Activated CD8-positive, alpha-beta T cell treated with anti-CD3 and anti-CD28 coated beads for 36 hours (primary cell): ENCODE data around the gene AVEN. TPM values are rescaled to one million over a fixed set of nuclear protein-coding genes. Genes with fewer than 3 reads are reported as not detected.

Experiments
- ATAC-seq: fragments of 200-7000 bp; cut with Tn5 transposase; one replicate; pipeline ENCODE4 v1.10.0; 2021; ENCODE audit warnings: mild to moderate bottlenecking, moderate library complexity
- CTCF ChIA-PET: fragments of 350-600 bp; sonication (Branson Sonifier 250); formaldehyde crosslinking; loops from one replicate; lab custom pipeline; 2021; ENCODE audit warnings: antibody characterized with exemption; lab: Charles Lee
- POLR2A ChIA-PET: fragments of 350-600 bp; sonication (Branson Sonifier 250); formaldehyde crosslinking; loops from one replicate; lab custom pipeline; 2021; ENCODE audit warnings: antibody characterized with exemption; lab: Charles Lee
- DNase-seq: peaks from one replicate; pipeline ENCODE4 v3.0.0-alpha.2; 2020
- H3K27ac Mint-ChIP-seq: one replicate; pipeline ENCODE4 v1.8.0; 2021; ENCODE audit warnings: mild to moderate bottlenecking, mixed read lengths
- H3K27me3 Mint-ChIP-seq: one replicate; pipeline ENCODE4 v1.8.0; 2021; ENCODE audit warnings: mixed read lengths
- H3K36me3 Mint-ChIP-seq: one replicate; pipeline ENCODE4 v1.8.0; 2021; ENCODE audit warnings: low read depth, mixed read lengths
- H3K4me1 Mint-ChIP-seq: one replicate; pipeline ENCODE4 v1.8.0; 2021; ENCODE audit warnings: low read depth, mixed read lengths
- H3K4me3 Mint-ChIP-seq: one replicate; pipeline ENCODE4 v1.8.0; 2021; ENCODE audit warnings: mild to moderate bottlenecking, moderate library complexity, mixed read lengths
- H3K9me3 Mint-ChIP-seq: one replicate; pipeline ENCODE4 v1.8.0; 2021; ENCODE audit warnings: mixed read lengths
- CTCF ChIP-seq: fragments of 200-600 bp; IDR thresholded peaks from one replicate; pipeline ENCODE4 v1.8.0; 2022; ENCODE audit warnings: antibody characterized with exemption, mild to moderate bottlenecking
- intact Hi-C: fragments of 100-400 bp; cut with micrococcal nuclease; formaldehyde crosslinking; loops from one replicate; pipeline ENCODE4 v1.10.0; 2022
- total RNA-seq, 2 experiments: library from RNA; stranded (reverse); gene quantifications; one replicate each; pipeline ENCODE4 v1.2.3, GENCODE V29; 2021

AVEN gene
- total RNA-seq, 2 experiments from 2014 or later, result 8.8 to 13.0 TPM

DNA sequence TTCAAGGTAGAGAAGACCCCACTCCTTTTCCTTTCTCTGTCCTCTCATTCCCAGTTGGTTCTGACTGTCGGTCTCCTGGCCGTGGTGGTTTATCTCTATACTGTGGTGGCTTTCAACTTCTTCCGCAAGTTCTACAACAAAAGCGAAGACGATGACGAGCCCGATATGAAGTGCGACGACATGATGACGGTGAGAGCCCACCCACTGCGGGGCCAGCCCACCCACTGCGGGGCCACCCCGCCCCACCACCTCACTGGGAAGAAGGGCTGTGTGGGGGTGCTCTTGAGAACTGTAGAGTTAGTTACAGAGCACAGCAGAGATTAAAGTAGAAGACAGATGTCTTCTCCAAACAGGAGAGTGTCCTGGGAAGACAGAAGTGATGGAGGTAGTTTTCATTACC is 181.3 kb downstream of the AVEN start:
- intact Hi-C loops, result no loop called here
- DNase-seq, result no peak
- H3K36me3 Mint-ChIP-seq, result peaks cover 3% of the 10 kb centered on the region
- no peak overlapping the region for H3K27ac Mint-ChIP-seq
- no peaks in the 10 kb centered on the region for H3K27me3 Mint-ChIP-seq
- no peaks in the 10 kb centered on the region for H3K9me3 Mint-ChIP-seq
- POLR2A ChIA-PET, result no interaction called here
- TF ChIP-seq CTCF, result no peak
- CTCF ChIA-PET, result no interaction called here
- no peaks in the 10 kb centered on the region for H3K4me1 Mint-ChIP-seq
- H3K4me3 Mint-ChIP-seq, result no peak overlapping the region
- ATAC-seq, result no peak

GRCh38 chr15:33852570-33852969 is 186.4 kb downstream of the AVEN start:
- POLR2A ChIA-PET, result no interaction called here
- Mint-ChIP-seq H3K4me1 (no peaks in the 10 kb centered on the region), H3K36me3 (no peaks in the 10 kb centered on the region), H3K9me3 (no peaks in the 10 kb centered on the region), H3K4me3 (no peak overlapping the region), H3K27me3 (no peaks in the 10 kb centered on the region), H3K27ac (no peak overlapping the region)
- DNase-seq (no peak), ATAC-seq (no peak)
- CTCF ChIA-PET, result no interaction called here
- no peak for TF ChIP-seq CTCF
- intact Hi-C loops, result no loop called here

DNA sequence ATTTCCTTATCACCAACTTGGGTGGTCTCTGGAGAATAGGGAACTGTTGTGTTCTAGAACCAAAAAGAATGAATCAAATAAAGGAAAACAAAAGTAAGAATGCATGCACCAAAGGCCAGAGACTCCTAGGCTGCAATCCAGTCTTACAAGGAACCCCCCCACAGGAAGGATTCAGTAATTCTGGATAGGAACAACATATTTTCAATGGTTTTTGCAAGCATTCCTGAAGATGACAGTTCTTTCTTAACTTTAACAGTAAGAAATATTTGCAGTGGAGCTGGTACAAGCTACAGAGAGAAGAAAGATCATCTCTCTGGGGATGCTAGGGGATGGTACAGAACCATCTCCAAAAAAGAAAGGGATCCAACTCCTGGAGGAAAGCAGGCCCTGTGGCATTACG is 186.9 kb downstream of the AVEN start:
- no peak for TF ChIP-seq CTCF
- no peaks in the 10 kb centered on the region for H3K27me3 Mint-ChIP-seq
- DNase-seq (no peak), ATAC-seq (no peak)
- H3K9me3 Mint-ChIP-seq, result no peaks in the 10 kb centered on the region
- no peaks in the 10 kb centered on the region for H3K36me3 Mint-ChIP-seq
- intact Hi-C loops, result no loop called here
- H3K4me3 Mint-ChIP-seq, result no peak overlapping the region
- H3K27ac Mint-ChIP-seq, result no peak overlapping the region
- POLR2A ChIA-PET, result no interaction called here
- CTCF ChIA-PET, result no interaction called here
- no peaks in the 10 kb centered on the region for H3K4me1 Mint-ChIP-seq

- intact Hi-C loops, result no loop called here
- CTCF ChIA-PET, result no interaction called here
- Mint-ChIP-seq H3K4me3 (no peak overlapping the region), H3K27ac (no peak overlapping the region), H3K9me3 (no peaks in the 10 kb centered on the region), H3K36me3 (no peaks in the 10 kb centered on the region), H3K27me3 (no peaks in the 10 kb centered on the region), H3K4me1 (no peaks in the 10 kb centered on the region)
- DNase-seq (no peak), ATAC-seq (no peak)
- TF ChIP-seq CTCF, result no peak
- POLR2A ChIA-PET, result no interaction called here
These were observed 187.9 kb downstream of the AVEN start for GRCh38 chr15:33851079-33851478.

DNA sequence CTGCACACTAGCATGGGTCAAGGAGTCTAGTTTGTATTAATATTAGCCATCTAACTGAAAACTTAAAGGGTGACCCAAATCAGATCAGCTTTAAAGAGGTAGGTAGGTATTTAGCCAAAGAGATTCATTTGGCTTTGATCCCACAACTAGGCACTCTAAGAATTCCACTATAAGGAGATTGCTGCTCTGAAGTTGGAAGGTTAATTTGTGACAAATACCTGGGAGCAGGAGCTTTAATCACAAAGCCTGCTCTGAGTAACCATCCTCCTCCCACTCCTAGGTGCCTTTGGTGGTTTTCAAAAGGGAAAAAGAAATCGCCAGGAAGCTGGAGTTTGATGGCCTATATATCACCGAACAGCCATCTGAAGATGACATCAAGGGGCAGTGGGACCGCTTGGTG is 191.0 kb downstream of the AVEN start:
- Mint-ChIP-seq H3K4me3 (no peak overlapping the region), H3K27me3 (peaks cover 2% of the 10 kb centered on the region), H3K27ac (no peak overlapping the region), H3K9me3 (no peaks in the 10 kb centered on the region), H3K4me1 (no peaks in the 10 kb centered on the region), H3K36me3 (no peaks in the 10 kb centered on the region)
- intact Hi-C loops, result no loop called here
- CTCF ChIA-PET, result no interaction called here
- DNase-seq, result no peak
- ATAC-seq, result no peak
- POLR2A ChIA-PET, result no interaction called here
- TF ChIP-seq CTCF, result no peak
